ENCODE data around the gene DSCAML1.

GRCh38 chr11:117439256-117439655 is 357.8 kb downstream of the DSCAML1 start:
- TF ChIP-seq POLR2A (IDR thresholded peaks at IDR 0.05; ENCODE audit: low read depth, low read length) (no peak), TAF1 (IDR thresholded peaks at IDR 0.05; ENCODE audit: low read depth, low read length) (no peak)

Data from GM12891 (cell line).